Pancreas (tissue), 10 donors: Measurements from ENCODE around the gene BTBD16. TPM values are rescaled to one million over a fixed set of nuclear protein-coding genes. Genes with fewer than 3 reads are reported as not detected.

Experiments
- ATAC-seq, 4 donors: fragments of 200-7000 bp; cut with Tn5 transposase; one replicate each; pipeline versions ENCODE4 v1.8.0 to v1.9.1; 2020; ENCODE audit warnings: mild to moderate bottlenecking in 4 of 4, moderate library complexity in 4 of 4
- DNase-seq, 6 donors: peaks; one replicate each; pipeline ENCODE4 v3.0.0-alpha.2; 2020
- FAIRE-seq: peaks from 2 replicates; lab custom pipeline; 2012; peaks lifted over from hg19 to GRCh38; lab: Jason Lieb, UNC
- H3K27ac ChIP-seq, 4 donors: fragments of 200-600 bp; sonication (generic); 1 replicate in 3 of 4; 2 replicates in 1 of 4; pipeline versions ENCODE4 v1.5.0 to v1.8.0; 2020
- H3K27me3 ChIP-seq, 4 donors: fragments of 200-600 bp; one replicate each; pipeline ENCODE4 v1.8.0; 2021
- H3K36me3 ChIP-seq, 3 donors: fragments of 200-600 bp; sonication (generic) in 1 of 3; one replicate each; pipeline versions ENCODE4 v1.5.0 to v1.8.0; 2020 to 2021
- H3K4me1 ChIP-seq, 3 donors: fragments of 200-600 bp; one replicate each; pipeline ENCODE4 v1.8.0; 2021
- H3K4me3 ChIP-seq, 4 donors: fragments of 200-600 bp; sonication (generic) in 2 of 4; one replicate each; pipeline versions ENCODE4 v1.5.0 to v1.8.0; 2020 to 2021
- H3K9me3 ChIP-seq, 4 donors: fragments of 200-600 bp; one replicate each; pipeline ENCODE4 v1.8.0; 2021
- CTCF ChIP-seq, 4 donors: fragments of 200-600 bp; sonication (generic) in 3 of 4; IDR thresholded peaks; one replicate each; pipeline versions ENCODE4 v1.5.0 to v1.8.0; 2021; ENCODE audit warnings: antibody characterized with exemption in 4 of 4
- WGBS, 2 donors: extraction: QIAGEN DNeasy Blood & Tissue Kit; methylation state at CpG; one replicate each; pipeline ENCODE4 v1.1.7; 2013; 5-methylcytosine and 5-hydroxymethylcytosine counted together
- intact Hi-C, 3 donors: fragments of 100-400 bp; cut with DNase I; formaldehyde crosslinking; loops; one replicate each; pipeline versions ENCODE4 v1.11.1 to v1.14.2; 2022
- polyA plus RNA-seq, 2 donors: library from polyadenylated mRNA; stranded (reverse); fragments of 200-250 nt; gene quantifications; one replicate each; pipeline ENCODE4 v1.2.3, GENCODE V29; 2013
- total RNA-seq, 6 donors: library from RNA; stranded (reverse); fragmentation: NEBNext Ultra II Directional in 4 of 6; extraction: Animal tissue kit (Norgen Biotek cat#: 25700) in 4 of 6; gene quantifications; one replicate each; pipeline versions ENCODE4 v1.2.1 to v1.2.4, GENCODE V29; 2021 to 2023
- donor health status: healthy with polysubstance abuse.
- donor health status: DM: no; HTN: no; CAD: no; lungs with moderate emphysema.
- donor health status: DM: no; HTN: no; CAD: no.
- donor health status: control.
- donor health status: control.
- donor health status: Bipolar disorder and iron deficiency.
- donor health status: DM: yes; HTN: yes; CAD: no.
- donor health status: DM: no; HTN: no; CAD: no.
- donor health status: DM: no; HTN: no; CAD: no.
- donor health status: DM: yes; HTN: yes; CAD: no.

Gene BTBD16
- total and polyA plus RNA-seq, 8 donors: 0.14 to 0.52 (median 0.34) TPM; not detected in 3

- no peak for FAIRE-seq
- Histone ChIP-seq H3K4me3 (no peak overlapping the region), H3K9me3 (no peaks in the 10 kb centered on the region), H3K36me3 (no peaks in the 10 kb centered on the region), H3K27me3 (no peaks in the 10 kb centered on the region), H3K27ac (no peak overlapping the region), H3K4me1 (peaks cover 0 to 4% (median 0%) of the 10 kb centered on the region in 3 donors)
- TF ChIP-seq CTCF (IDR thresholded peaks at IDR 0.05): no peak
- intact Hi-C loops: no loop called here
- 86 to 87% methylated on average over 15 of the region's 15 CpGs for WGBS, 2 donors
- peak in 1 of 4 donors; percentile 19 for ATAC-seq
- no peak for DNase-seq
These were observed 67.7 kb downstream of the BTBD16 start for GRCh38 chr10:122338609-122339441.

GRCh38 chr10:122341141-122341810 is 70.2 kb downstream of the BTBD16 start:
- intact Hi-C loops: loop anchor here in 1 of 3 donors (10.0 kb wide), 1 partner anchor 94 kb away; no protein-coding TSS in a partner anchor
- peak overlapping the region in 2 of 4 donors; percentile 45 to 55 for H3K27ac ChIP-seq

GRCh38 chr10:122342293-122343134 is 71.4 kb downstream of the BTBD16 start:
- Histone ChIP-seq H3K9me3 (no peaks in the 10 kb centered on the region), H3K4me1 (peaks cover 0 to 4% (median 0%) of the 10 kb centered on the region in 3 donors), H3K36me3 (no peaks in the 10 kb centered on the region), H3K4me3 (no peak overlapping the region), H3K27me3 (no peaks in the 10 kb centered on the region), H3K27ac (no peak overlapping the region)
- peak; percentile 73 for FAIRE-seq
- TF ChIP-seq CTCF (IDR thresholded peaks at IDR 0.05): peak; percentile 39 to 68 (median 57)
- 54 to 60% methylated on average over 8 of the region's 8 CpGs for WGBS, 2 donors
- intact Hi-C loops: loop anchor here in 1 of 3 donors (10.0 kb wide), 1 partner anchor 92 kb away; no protein-coding TSS in a partner anchor
- ATAC-seq: peak; percentile 58 to 83 (median 75)
- DNase-seq: peak in 2 of 6 donors; percentile 16 to 53

More at GRCh38 chr10:122341141-122341810, 70.2 kb downstream of the BTBD16 start:
- Histone ChIP-seq H3K4me3 (no peak overlapping the region), H3K4me1 (peaks cover 0 to 4% (median 0%) of the 10 kb centered on the region in 3 donors), H3K9me3 (no peaks in the 10 kb centered on the region), H3K27me3 (no peaks in the 10 kb centered on the region), H3K36me3 (no peaks in the 10 kb centered on the region)
- DNase-seq: peak in 2 of 6 donors; percentile 41 to 49
- peak; percentile 22 to 74 (median 62) for ATAC-seq
- FAIRE-seq: no peak
- TF ChIP-seq CTCF (IDR thresholded peaks at IDR 0.05): no peak
- WGBS, 2 donors: 52 to 59% methylated on average over 10 to 11 of the region's 11 CpGs

- intact Hi-C loops: loop anchor here in 1 of 3 donors (10.0 kb wide), 1 partner anchor 92 kb away; no protein-coding TSS in a partner anchor
- no peak for ATAC-seq
- no peak overlapping the region for H3K4me3 ChIP-seq
- H3K4me1 ChIP-seq: peaks cover 0 to 4% (median 0%) of the 10 kb centered on the region in 3 donors
- no peak for FAIRE-seq
- no peaks in the 10 kb centered on the region for H3K9me3 ChIP-seq
- no peak for TF ChIP-seq CTCF (IDR thresholded peaks at IDR 0.05)
- no peak overlapping the region for H3K27ac ChIP-seq
- H3K36me3 ChIP-seq: no peaks in the 10 kb centered on the region
- WGBS, 2 donors: 79 to 85% methylated on average over 11 of the region's 11 CpGs
- no peaks in the 10 kb centered on the region for H3K27me3 ChIP-seq
- no peak for DNase-seq
These were observed 72.2 kb downstream of the BTBD16 start for GRCh38 chr10:122343135-122343800.
